ENCODE measurements around the gene WTIP. TPM values are rescaled to one million over a fixed set of nuclear protein-coding genes. Genes with fewer than 3 reads are reported as not detected.

WTIP gene
- total and polyA plus RNA-seq, 2 of the 4 experiments (the other 2 are of a cell fraction) = 30.3 to 48.9 TPM

- Histone ChIP-seq H3K9ac (ENCODE audit: low read depth, low read length) (no peak overlapping the region), H4K20me1 (ENCODE audit: insufficient read depth, low read length) (no peaks in the 10 kb centered on the region), H2AK5ac (ENCODE audit: low read depth, low read length) (no peak overlapping the region), H3K9me1 (ENCODE audit: insufficient read depth, low read length) (no peaks in the 10 kb centered on the region), H3K4ac (ENCODE audit: low read depth, low read length) (no peak overlapping the region), H3K79me1 (ENCODE audit: low read depth in 1 of 2, low read length in 2 of 2) (no peaks in the 10 kb centered on the region), H3K4me2 (ENCODE audit: low read depth, low read length) (no peak overlapping the region), H4K5ac (ENCODE audit: low read depth, low read length) (no peak overlapping the region), H3K27me3 (ENCODE audit: control insufficient read depth, insufficient read depth, low read length) (peaks cover 8% of the 10 kb centered on the region; the same call in 1 of the 2 replicates), H3K23ac (ENCODE audit: low read depth, low read length) (no peak overlapping the region), H2BK15ac (ENCODE audit: low read depth, low read length) (no peak overlapping the region), H3K4me3 (ENCODE audit: insufficient read depth, low read depth, low read length) (no peak overlapping the region), H2AFZ (replicated peaks; ENCODE audit: low read length, poor library complexity) (no peak overlapping the region), H3K56ac (ENCODE audit: extremely low read depth, insufficient read depth, low read length) (no peak overlapping the region), H3K27ac (ENCODE audit: insufficient read depth, low read length) (no peak overlapping the region), H3K14ac (replicated peaks; ENCODE audit: low read depth, low read length) (no peak overlapping the region), H2BK120ac (ENCODE audit: low read depth, low read length) (no peak overlapping the region), H3K4me1 (ENCODE audit: control insufficient read depth, insufficient read depth, low read length) (no peaks in the 10 kb centered on the region), H4K8ac (ENCODE audit: low read depth in 2 of 2, low read length in 2 of 2) (no peak overlapping the region), H4K91ac (ENCODE audit: insufficient read depth, low read depth, low read length) (no peak overlapping the region), H3K9me3 (ENCODE audit: control insufficient read depth, insufficient read depth, low read length) (no peaks in the 10 kb centered on the region), H2BK20ac (ENCODE audit: low read depth, low read length) (no peak overlapping the region), H2BK5ac (ENCODE audit: low read depth, low read length, poor library complexity, severe bottlenecking) (no peak overlapping the region), H3K36me3 (ENCODE audit: control insufficient read depth, insufficient read depth, low read length) (no peaks in the 10 kb centered on the region), H2AK9ac (replicated peaks; ENCODE audit: low read depth, low read length, poor library complexity) (no peak overlapping the region), H3K18ac (ENCODE audit: low read depth, low read length) (no peak overlapping the region)
- ChIA-PET CTCF (no interaction called here), POLR2A (ENCODE audit: unreplicated experiment) (interaction anchor here (0.5 kb wide), 1 partner anchor 203 kb away, joined by 3 read pairs; no protein-coding TSS in a partner anchor)
- intact Hi-C loops (cut with micrococcal nuclease) (loop anchor here (5.0 kb wide), 1 partner anchor 193 kb away; no protein-coding TSS in a partner anchor), dilution Hi-C loops (cut with HindIII; ENCODE audit: low sequenced_read_pairs, unreplicated experiment) (no loop called here), in situ Hi-C loops (cut with MboI; ENCODE audit: low sequenced_read_pairs) (no loop called here)
- ATAC-seq (ENCODE audit: low read depth) (no peak), DNase-seq (no peak)
- TF ChIP-seq CHD1 (IDR thresholded peaks at IDR 0.05; ENCODE audit: low read depth, low read length) = no peak
- TF ChIP-seq RAD21 (IDR thresholded peaks at IDR 0.05; ENCODE audit: low read length) = no peak
- no CpG with 5 or more reads among the region's 2 CpGs for WGBS, 2 experiments (ENCODE audit: extremely low coverage in 2 of 2, insufficient read length in 1 of 2)
- BruUV-seq (replicated peaks) = no TSS peak
These were observed 38.0 kb downstream of the WTIP start for GRCh38 chr19:34519602-34520001.
